CMK (cell line): Measurements from ENCODE around the gene FLVCR2.
"Not testable (repeated sequence)": the region's sequence is repeated elsewhere in the genome, so short reads cannot be mapped to it uniquely, and the experiment has no call there.

Experiments
- DNase-seq: peaks from one replicate; pipeline ENCODE4 v3.0.0-alpha.2; 2010; ENCODE audit warnings: low read depth

FLVCR2 gene

GRCh38 chr14:75662966-75663365 is 84.5 kb downstream of the FLVCR2 start:
- DNase-seq = no peak

GRCh38 chr14:75667099-75667765 is 88.8 kb downstream of the FLVCR2 start:
- no peak for DNase-seq

GRCh38 chr14:75672605-75673192 is 94.3 kb downstream of the FLVCR2 start:
- no peak for DNase-seq

- DNase-seq = no peak
These were observed 95.1 kb downstream of the FLVCR2 start for GRCh38 chr14:75673345-75674035.

GRCh38 chr14:75675265-75675960 is 97.0 kb downstream of the FLVCR2 start:
- no peak for DNase-seq

GRCh38 chr14:75685910-75686309 is 107.5 kb downstream of the FLVCR2 start:
- no peak for DNase-seq

GRCh38 chr14:75689012-75689411 is 110.6 kb downstream of the FLVCR2 start:
- no peak for DNase-seq

- no peak for DNase-seq
These were observed 111.6 kb downstream of the FLVCR2 start for GRCh38 chr14:75690010-75690409.

GRCh38 chr14:75695025-75695424 is 116.6 kb downstream of the FLVCR2 start:
- not testable (repeated sequence) for DNase-seq

- DNase-seq = no peak
These were observed 119.0 kb downstream of the FLVCR2 start for GRCh38 chr14:75697386-75697785.
